ENCODE results near the gene LNX1.

The LNX1 gene

DNA sequence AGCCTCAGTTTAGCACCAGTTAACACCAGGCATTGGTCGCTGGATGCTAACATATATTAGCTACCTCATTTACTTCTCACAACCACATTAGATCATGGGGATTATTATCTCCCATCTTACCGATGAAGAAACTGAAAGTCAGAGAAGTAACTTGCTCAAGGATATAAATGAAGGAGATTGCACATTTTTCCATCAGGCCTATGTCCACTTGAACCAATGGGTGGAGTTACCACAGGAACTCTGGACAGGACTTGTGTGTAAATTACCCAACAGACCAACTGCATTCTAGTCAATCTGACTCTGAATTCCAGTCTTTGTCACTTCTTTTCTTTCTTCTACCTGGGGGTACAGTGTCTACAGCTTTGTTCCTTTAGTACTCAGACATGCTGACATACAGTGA, 1.8 kb downstream of the LNX1 start:
- no peaks in the 10 kb centered on the region for H3K9me3 ChIP-seq (ENCODE audit: insufficient read depth, low read depth, low read length)
- no peak overlapping the region for H3K18ac ChIP-seq (ENCODE audit: low read length)
- H3K14ac ChIP-seq (ENCODE audit: low read length), result no peak overlapping the region
- H2BK120ac ChIP-seq (ENCODE audit: insufficient read depth, low read length, poor library complexity), result no peak overlapping the region
- no peak overlapping the region for H4K12ac ChIP-seq (ENCODE audit: low read depth, low read length)
- H3K27me3 ChIP-seq (ENCODE audit: insufficient read depth, low read length), result no peaks in the 10 kb centered on the region
- H3K27ac ChIP-seq (ENCODE audit: low read depth, low read length), result no peak overlapping the region
- H3K36me3 ChIP-seq (ENCODE audit: control insufficient read depth in 1 of 2, insufficient read depth in 2 of 2, low read length in 2 of 2), result no peaks in the 10 kb centered on the region
- H3K79me2 ChIP-seq (ENCODE audit: control insufficient read depth, insufficient read depth, low read length, poor library complexity), result no peaks in the 10 kb centered on the region
- no peak overlapping the region for H2BK12ac ChIP-seq (ENCODE audit: low read length)
- no CpG with 5 or more reads among the region's 2 CpGs for WGBS (ENCODE audit: extremely low coverage, insufficient coverage, insufficient read length)
- H2AFZ ChIP-seq (ENCODE audit: insufficient read depth, low read length, poor library complexity), result no peak overlapping the region
- H3K4ac ChIP-seq (ENCODE audit: low read depth, low read length), result no peak overlapping the region
- peaks cover 4 to 10% of the 10 kb centered on the region in 2 experiments for H3K4me1 ChIP-seq (ENCODE audit: control insufficient read depth in 1 of 2, insufficient read depth in 2 of 2, low read length in 2 of 2)
- H3K9ac ChIP-seq (ENCODE audit: low read length), result no peak overlapping the region
- peaks cover 14% of the 10 kb centered on the region for H3K79me1 ChIP-seq (ENCODE audit: low read length)
- H4K91ac ChIP-seq (ENCODE audit: low read depth, low read length), result no peak overlapping the region
- peak; percentile 27 to 67 for DNase-seq
- H3K4me3 ChIP-seq (ENCODE audit: low read depth, low read length), result no peak overlapping the region
- no peak overlapping the region for H4K8ac ChIP-seq (ENCODE audit: low read depth, low read length)
- no peak overlapping the region for H2AK5ac ChIP-seq (ENCODE audit: low read length)
- H3K23ac ChIP-seq (ENCODE audit: low read length), result no peak overlapping the region
- H2BK5ac ChIP-seq (ENCODE audit: low read depth, low read length, poor library complexity), result no peak overlapping the region
- H3K4me2 ChIP-seq (ENCODE audit: low read length), result no peak overlapping the region

- no peak overlapping the region for H3K9ac ChIP-seq (ENCODE audit: low read length)
- no peak overlapping the region for H2BK120ac ChIP-seq (ENCODE audit: insufficient read depth, low read length, poor library complexity)
- no peak overlapping the region for H2BK12ac ChIP-seq (ENCODE audit: low read length)
- H3K9me3 ChIP-seq (ENCODE audit: insufficient read depth, low read depth, low read length), result no peaks in the 10 kb centered on the region
- peaks cover 3% of the 10 kb centered on the region in 2 experiments for H3K4me1 ChIP-seq (ENCODE audit: control insufficient read depth in 1 of 2, insufficient read depth in 2 of 2, low read length in 2 of 2)
- no peak overlapping the region for H3K18ac ChIP-seq (ENCODE audit: low read length)
- peaks cover 4% of the 10 kb centered on the region for H3K79me1 ChIP-seq (ENCODE audit: low read length)
- no peaks in the 10 kb centered on the region for H3K27me3 ChIP-seq (ENCODE audit: insufficient read depth, low read length)
- no peak overlapping the region for H2AFZ ChIP-seq (ENCODE audit: insufficient read depth, low read length, poor library complexity)
- no peaks in the 10 kb centered on the region for H3K36me3 ChIP-seq (ENCODE audit: control insufficient read depth in 1 of 2, insufficient read depth in 2 of 2, low read length in 2 of 2)
- DNase-seq, result no peak
- WGBS (ENCODE audit: extremely low coverage, insufficient coverage, insufficient read length), result no CpG with 5 or more reads among the region's 2 CpGs
- no peak overlapping the region for H3K4ac ChIP-seq (ENCODE audit: low read depth, low read length)
- H4K12ac ChIP-seq (ENCODE audit: low read depth, low read length), result no peak overlapping the region
- H3K79me2 ChIP-seq (ENCODE audit: control insufficient read depth, insufficient read depth, low read length, poor library complexity), result no peaks in the 10 kb centered on the region
- no peak overlapping the region for H3K14ac ChIP-seq (ENCODE audit: low read length)
- H2BK5ac ChIP-seq (ENCODE audit: low read depth, low read length, poor library complexity), result no peak overlapping the region
- H3K4me3 ChIP-seq (ENCODE audit: low read depth, low read length), result no peak overlapping the region
- no peak overlapping the region for H3K23ac ChIP-seq (ENCODE audit: low read length)
- H3K4me2 ChIP-seq (ENCODE audit: low read length), result no peak overlapping the region
- no peak overlapping the region for H2AK5ac ChIP-seq (ENCODE audit: low read length)
- H3K27ac ChIP-seq (ENCODE audit: low read depth, low read length), result no peak overlapping the region
- H4K91ac ChIP-seq (ENCODE audit: low read depth, low read length), result no peak overlapping the region
- no peak overlapping the region for H4K8ac ChIP-seq (ENCODE audit: low read depth, low read length)
These were observed 4.2 kb downstream of the LNX1 start for GRCh38 chr4:53587135-53587534.

GRCh38 chr4:53586121-53586816, 5.0 kb downstream of the LNX1 start:
- no peaks in the 10 kb centered on the region for H3K4me1 ChIP-seq (ENCODE audit: control insufficient read depth in 1 of 2, insufficient read depth in 2 of 2, low read length in 2 of 2)

GRCh38 chr4:53584658-53585057, 6.6 kb downstream of the LNX1 start:
- Histone ChIP-seq H3K14ac (ENCODE audit: low read length) (no peak overlapping the region), H3K36me3 (ENCODE audit: control insufficient read depth in 1 of 2, insufficient read depth in 2 of 2, low read length in 2 of 2) (no peaks in the 10 kb centered on the region), H2BK120ac (ENCODE audit: insufficient read depth, low read length, poor library complexity) (no peak overlapping the region), H3K27ac (ENCODE audit: low read depth, low read length) (no peak overlapping the region), H3K27me3 (ENCODE audit: insufficient read depth, low read length) (no peaks in the 10 kb centered on the region), H2AK5ac (ENCODE audit: low read length) (no peak overlapping the region), H3K23ac (ENCODE audit: low read length) (no peak overlapping the region), H2BK5ac (ENCODE audit: low read depth, low read length, poor library complexity) (no peak overlapping the region), H3K4me3 (ENCODE audit: low read depth, low read length) (no peak overlapping the region), H2AFZ (ENCODE audit: insufficient read depth, low read length, poor library complexity) (no peak overlapping the region), H4K12ac (ENCODE audit: low read depth, low read length) (no peak overlapping the region), H3K79me1 (ENCODE audit: low read length) (no peaks in the 10 kb centered on the region), H2BK12ac (ENCODE audit: low read length) (no peak overlapping the region), H3K9ac (ENCODE audit: low read length) (no peak overlapping the region), H3K9me3 (ENCODE audit: insufficient read depth, low read depth, low read length) (no peaks in the 10 kb centered on the region), H3K4me1 (ENCODE audit: control insufficient read depth in 1 of 2, insufficient read depth in 2 of 2, low read length in 2 of 2) (peaks cover 0 to 4% of the 10 kb centered on the region in 2 experiments), H4K8ac (ENCODE audit: low read depth, low read length) (no peak overlapping the region), H3K79me2 (ENCODE audit: control insufficient read depth, insufficient read depth, low read length, poor library complexity) (no peaks in the 10 kb centered on the region), H4K91ac (ENCODE audit: low read depth, low read length) (no peak overlapping the region), H3K18ac (ENCODE audit: low read length) (no peak overlapping the region), H3K4me2 (ENCODE audit: low read length) (no peak overlapping the region), H3K4ac (ENCODE audit: low read depth, low read length) (no peak overlapping the region)
- no peak for DNase-seq
- no CpG with 5 or more reads among the region's 4 CpGs for WGBS (ENCODE audit: extremely low coverage, insufficient coverage, insufficient read length)

More at GRCh38 chr4:53586121-53586816, 5.0 kb downstream of the LNX1 start:
- H3K27ac ChIP-seq (ENCODE audit: low read depth, low read length), result no peak overlapping the region
- H3K79me2 ChIP-seq (ENCODE audit: control insufficient read depth, insufficient read depth, low read length, poor library complexity), result no peaks in the 10 kb centered on the region
- peaks cover 2% of the 10 kb centered on the region for H3K79me1 ChIP-seq (ENCODE audit: low read length)
- H2AK5ac ChIP-seq (ENCODE audit: low read length), result no peak overlapping the region
- no peak overlapping the region for H4K12ac ChIP-seq (ENCODE audit: low read depth, low read length)
- no peaks in the 10 kb centered on the region for H3K27me3 ChIP-seq (ENCODE audit: insufficient read depth, low read length)
- no peak overlapping the region for H3K18ac ChIP-seq (ENCODE audit: low read length)
- H2BK120ac ChIP-seq (ENCODE audit: insufficient read depth, low read length, poor library complexity), result no peak overlapping the region
- H2AFZ ChIP-seq (ENCODE audit: insufficient read depth, low read length, poor library complexity), result no peak overlapping the region
- no peak overlapping the region for H2BK12ac ChIP-seq (ENCODE audit: low read length)
- WGBS (ENCODE audit: extremely low coverage, insufficient coverage, insufficient read length), result no CpG with 5 or more reads among the region's 6 CpGs
- DNase-seq, result peak; percentile 87 to 96
- H3K4ac ChIP-seq (ENCODE audit: low read depth, low read length), result no peak overlapping the region
- H3K4me2 ChIP-seq (ENCODE audit: low read length), result no peak overlapping the region
- no peaks in the 10 kb centered on the region for H3K36me3 ChIP-seq (ENCODE audit: control insufficient read depth in 1 of 2, insufficient read depth in 2 of 2, low read length in 2 of 2)
- H4K8ac ChIP-seq (ENCODE audit: low read depth, low read length), result no peak overlapping the region
- no peak overlapping the region for H3K9ac ChIP-seq (ENCODE audit: low read length)
- H4K91ac ChIP-seq (ENCODE audit: low read depth, low read length), result no peak overlapping the region
- no peak overlapping the region for H2BK5ac ChIP-seq (ENCODE audit: low read depth, low read length, poor library complexity)
- H3K14ac ChIP-seq (ENCODE audit: low read length), result no peak overlapping the region
- H3K9me3 ChIP-seq (ENCODE audit: insufficient read depth, low read depth, low read length), result no peaks in the 10 kb centered on the region
- H3K4me3 ChIP-seq (ENCODE audit: low read depth, low read length), result no peak overlapping the region
- no peak overlapping the region for H3K23ac ChIP-seq (ENCODE audit: low read length)
